ENCODE measurements around the gene FAT4. TPM values are rescaled to one million over a fixed set of nuclear protein-coding genes. Genes with fewer than 3 reads are reported as not detected.

Gene FAT4
- total RNA-seq, 1 experiment from 2014 or later: 6.6 TPM

- POLR2A ChIA-PET: no interaction called here
- Mint-ChIP-seq H3K4me3 (ENCODE audit: unreplicated experiment) (no peak overlapping the region), H3K27me3 (ENCODE audit: insufficient read depth, unreplicated experiment) (no peaks in the 10 kb centered on the region), H3K4me1 (ENCODE audit: insufficient read depth, unreplicated experiment) (no peaks in the 10 kb centered on the region), H3K9me3 (ENCODE audit: unreplicated experiment) (peaks cover 6% of the 10 kb centered on the region), H3K27ac (ENCODE audit: low read depth, unreplicated experiment) (no peak overlapping the region), H3K36me3 (ENCODE audit: insufficient read depth, unreplicated experiment) (no peaks in the 10 kb centered on the region)
- TF ChIP-seq, protein P1, sequence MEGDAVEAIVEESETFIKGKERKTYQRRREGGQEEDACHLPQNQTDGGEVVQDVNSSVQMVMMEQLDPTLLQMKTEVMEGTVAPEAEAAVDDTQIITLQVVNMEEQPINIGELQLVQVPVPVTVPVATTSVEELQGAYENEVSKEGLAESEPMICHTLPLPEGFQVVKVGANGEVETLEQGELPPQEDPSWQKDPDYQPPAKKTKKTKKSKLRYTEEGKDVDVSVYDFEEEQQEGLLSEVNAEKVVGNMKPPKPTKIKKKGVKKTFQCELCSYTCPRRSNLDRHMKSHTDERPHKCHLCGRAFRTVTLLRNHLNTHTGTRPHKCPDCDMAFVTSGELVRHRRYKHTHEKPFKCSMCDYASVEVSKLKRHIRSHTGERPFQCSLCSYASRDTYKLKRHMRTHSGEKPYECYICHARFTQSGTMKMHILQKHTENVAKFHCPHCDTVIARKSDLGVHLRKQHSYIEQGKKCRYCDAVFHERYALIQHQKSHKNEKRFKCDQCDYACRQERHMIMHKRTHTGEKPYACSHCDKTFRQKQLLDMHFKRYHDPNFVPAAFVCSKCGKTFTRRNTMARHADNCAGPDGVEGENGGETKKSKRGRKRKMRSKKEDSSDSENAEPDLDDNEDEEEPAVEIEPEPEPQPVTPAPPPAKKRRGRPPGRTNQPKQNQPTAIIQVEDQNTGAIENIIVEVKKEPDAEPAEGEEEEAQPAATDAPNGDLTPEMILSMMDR (IDR thresholded peaks at IDR 0.05; ENCODE audit: unreplicated experiment): no peak
- CTCF ChIA-PET: interaction anchor here (0.7 kb wide), 1 partner anchor 1078 kb away, joined by 3 read pairs; no protein-coding TSS in a partner anchor
- DNase-seq (ENCODE audit: unreplicated experiment): no peak
- intact Hi-C loops (cut with micrococcal nuclease): no loop called here
- BruUV-seq (replicated peaks): no TSS peak
Observed at GRCh38 chr4:125359960-125360634, 45.3 kb downstream of the FAT4 start.

GRCh38 chr4:125360727-125361126, 46.0 kb downstream of the FAT4 start:
- TF ChIP-seq, protein P1 (IDR thresholded peaks at IDR 0.05; ENCODE audit: unreplicated experiment): no peak
- ChIA-PET POLR2A (no interaction called here), CTCF (no interaction called here)
- intact Hi-C loops (cut with micrococcal nuclease): no loop called here
- H3K9me3 Mint-ChIP-seq (ENCODE audit: unreplicated experiment): peaks cover 8% of the 10 kb centered on the region
- H3K36me3 Mint-ChIP-seq (ENCODE audit: insufficient read depth, unreplicated experiment): no peaks in the 10 kb centered on the region
- no peak for DNase-seq (ENCODE audit: unreplicated experiment)
- BruUV-seq (replicated peaks): no TSS peak
- H3K27ac Mint-ChIP-seq (ENCODE audit: low read depth, unreplicated experiment): no peak overlapping the region
- no peaks in the 10 kb centered on the region for H3K4me1 Mint-ChIP-seq (ENCODE audit: insufficient read depth, unreplicated experiment)
- H3K27me3 Mint-ChIP-seq (ENCODE audit: insufficient read depth, unreplicated experiment): no peaks in the 10 kb centered on the region
- no peak overlapping the region for H3K4me3 Mint-ChIP-seq (ENCODE audit: unreplicated experiment)

All from MCF 10A (cell line).